Activated naive CD8-positive, alpha-beta T cell treated with anti-CD3 and anti-CD28 coated beads, Interleukin-2, amount 10 ng/mL, durations not matched to agents 7 days and 5 days (primary cell): ENCODE measurements around the gene SLCO1A2. TPM values are rescaled to one million over a fixed set of nuclear protein-coding genes. Genes with fewer than 3 reads are reported as not detected.

Source experiments
- ATAC-seq: fragments of 150-1000 bp; cut with Tn5 transposase; one replicate; pipeline ENCODE4 v1.10.0; 2021; ENCODE audit warnings: low read depth, moderate library complexity
- POLR2A ChIA-PET: fragments of 350-600 bp; sonication (Branson Sonifier 250); formaldehyde crosslinking; loops from one replicate; lab custom pipeline; 2021; ENCODE audit warnings: antibody characterized with exemption; lab: Charles Lee
- DNase-seq: peaks from one replicate; pipeline ENCODE4 v3.0.0; 2021
- H3K27ac Mint-ChIP-seq: one replicate; pipeline ENCODE4 v1.8.0; 2022; ENCODE audit warnings: mild to moderate bottlenecking, mixed read lengths
- H3K27me3 Mint-ChIP-seq: one replicate; pipeline ENCODE4 v1.8.0; 2022; ENCODE audit warnings: mild to moderate bottlenecking, moderate library complexity, mixed read lengths
- H3K36me3 Mint-ChIP-seq: one replicate; pipeline ENCODE4 v1.8.0; 2021; ENCODE audit warnings: mild to moderate bottlenecking, mixed read lengths
- H3K4me1 Mint-ChIP-seq: one replicate; pipeline ENCODE4 v1.8.0; 2021; ENCODE audit warnings: mixed read lengths
- H3K4me3 Mint-ChIP-seq: one replicate; pipeline ENCODE4 v1.8.0; 2022; ENCODE audit warnings: mild to moderate bottlenecking, moderate library complexity, mixed read lengths
- H3K9me3 Mint-ChIP-seq: one replicate; pipeline ENCODE4 v1.8.0; 2021; ENCODE audit warnings: mixed read lengths
- total RNA-seq, 2 experiments: library from RNA; stranded (reverse); gene quantifications; one replicate each; pipeline ENCODE4 v1.2.3, GENCODE V29; 2021

The SLCO1A2 gene
- total RNA-seq, 2 experiments from 2014 or later = not detected

GRCh38 chr12:21221778-21222177, 112.9 kb downstream of the SLCO1A2 start:
- Mint-ChIP-seq H3K27ac (no peak overlapping the region), H3K4me3 (no peak overlapping the region), H3K9me3 (no peaks in the 10 kb centered on the region), H3K36me3 (no peaks in the 10 kb centered on the region), H3K4me1 (no peaks in the 10 kb centered on the region), H3K27me3 (no peaks in the 10 kb centered on the region)
- no peak for ATAC-seq
- POLR2A ChIA-PET = no interaction called here
- no peak for DNase-seq

GRCh38 chr12:21221072-21221471, 113.6 kb downstream of the SLCO1A2 start:
- ATAC-seq = no peak

DNA sequence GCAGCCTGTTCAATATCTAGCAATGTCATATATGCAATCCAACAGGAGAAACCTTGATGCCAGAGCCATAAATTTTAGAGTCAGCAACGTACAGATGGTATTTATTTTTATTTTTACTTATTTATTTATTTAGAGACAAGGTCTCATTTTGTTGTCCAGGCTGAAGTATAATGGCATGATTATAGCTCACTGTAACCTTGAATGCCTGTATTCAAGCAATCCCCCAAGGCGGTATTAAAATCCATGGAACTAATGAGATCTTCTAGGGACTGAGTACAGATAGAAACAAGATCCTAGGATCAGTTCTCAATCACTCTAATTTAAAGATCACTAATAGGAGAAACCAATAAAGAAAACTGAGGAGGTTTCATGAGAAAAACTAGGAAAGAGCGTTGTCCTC, 114.5 kb downstream of the SLCO1A2 start:
- POLR2A ChIA-PET = no interaction called here
- Mint-ChIP-seq H3K27me3 (no peaks in the 10 kb centered on the region), H3K27ac (no peak overlapping the region), H3K36me3 (no peaks in the 10 kb centered on the region), H3K4me3 (no peak overlapping the region), H3K4me1 (no peaks in the 10 kb centered on the region), H3K9me3 (no peaks in the 10 kb centered on the region)
- DNase-seq (no peak), ATAC-seq (no peak)

More at GRCh38 chr12:21221072-21221471, 113.6 kb downstream of the SLCO1A2 start:
- Mint-ChIP-seq H3K36me3 (no peaks in the 10 kb centered on the region), H3K27ac (no peak overlapping the region), H3K4me3 (no peak overlapping the region), H3K27me3 (no peaks in the 10 kb centered on the region), H3K4me1 (no peaks in the 10 kb centered on the region), H3K9me3 (no peaks in the 10 kb centered on the region)
- no peak for DNase-seq
- POLR2A ChIA-PET = no interaction called here

GRCh38 chr12:21219206-21219605, 115.5 kb downstream of the SLCO1A2 start:
- POLR2A ChIA-PET = no interaction called here
- no peak overlapping the region for H3K27ac Mint-ChIP-seq
- H3K9me3 Mint-ChIP-seq = peaks cover 2% of the 10 kb centered on the region
- no peaks in the 10 kb centered on the region for H3K36me3 Mint-ChIP-seq
- no peak for DNase-seq
- H3K27me3 Mint-ChIP-seq = no peaks in the 10 kb centered on the region
- H3K4me1 Mint-ChIP-seq = no peaks in the 10 kb centered on the region
- H3K4me3 Mint-ChIP-seq = no peak overlapping the region
- ATAC-seq = no peak

Other genes starting within 250 kb of the SLCO1A2 start
- gene SLCO1B1, start 203.7 kb downstream of the SLCO1A2 start, total RNA-seq = not detected
- gene IAPP, start 38.0 kb upstream of the SLCO1A2 start, total RNA-seq = not detected
- gene PYROXD1, start 102.7 kb upstream of the SLCO1A2 start, total RNA-seq = 10 to 100 TPM; 26.7 to 28.4 TPM
- gene RECQL, start 166.7 kb upstream of the SLCO1A2 start, total RNA-seq = 10 to 100 TPM; 82.1 to 86.8 TPM
- gene GOLT1B, start 166.9 kb upstream of the SLCO1A2 start, total RNA-seq = 10 to 100 TPM; 33.2 to 38.1 TPM
- under 1 TPM; 0.11 to 0.23 TPM for gene SPX, start 191.4 kb upstream of the SLCO1A2 start, total RNA-seq